HL-60 (cell line): ENCODE data around the gene ZNF444.
"Not testable (repeated sequence)": the region's sequence is repeated elsewhere in the genome, so short reads cannot be mapped to it uniquely, and the experiment has no call there.

Experiments
- DNase-seq, 2 experiments: peaks; one replicate each; pipeline ENCODE4 v3.0.0-alpha.2; 2010 to 2020; ENCODE audit warnings: low read depth in 1 of 2, low spot score in 1 of 2
- H3K27ac ChIP-seq: fragments of 250-450 bp; sonication (Bioruptor Pico); replicated peaks from 2 replicates; pipeline ENCODE4 v1.5.1; 2020; ENCODE audit warnings: mild to moderate bottlenecking, moderate library complexity
- H3K27me3 ChIP-seq: fragments of 250-450 bp; sonication (Bioruptor Pico); 2 replicates; pipeline ENCODE4 v1.5.1; 2021; ENCODE audit warnings: mild to moderate bottlenecking, moderate library complexity; ENCODE audit not compliant: insufficient read depth, poor library complexity, severe bottlenecking
- H3K4me3 ChIP-seq: replicated peaks from 2 replicates; pipeline ENCODE4 v1.5.1; 2011; ENCODE audit warnings: mild to moderate bottlenecking, control low read depth, low read length; ENCODE audit not compliant: insufficient read depth
- GABPA ChIP-seq: IDR thresholded peaks from 2 replicates; pipeline ENCODE4 v1.6.1; 2012; ENCODE audit warnings: low read depth
- POLR2AphosphoS5 ChIP-seq: IDR thresholded peaks from 2 replicates; pipeline ENCODE4 v1.6.1; 2012; ENCODE audit warnings: low read depth
- SPI1 ChIP-seq: IDR thresholded peaks from 2 replicates; pipeline ENCODE4 v1.6.1; 2012; ENCODE audit warnings: low read depth, mild to moderate bottlenecking, borderline replicate concordance
- TF ChIP-seq, protein P1 (sequence below): IDR thresholded peaks from 2 replicates; pipeline ENCODE4 v1.6.1; 2012; ENCODE audit warnings: low read depth; ENCODE audit not compliant: insufficient replicate concordance
- TF ChIP-seq, protein P2 (sequence below): IDR thresholded peaks from one replicate; pipeline ENCODE4 v1.5.1; 2011; ENCODE audit warnings: low read length, control low read depth, inconsistent platforms; ENCODE audit not compliant: insufficient read depth

The ZNF444 gene

GRCh38 chr19:56174086-56174485 lies 33.0 kb downstream of the ZNF444 start:
- TF ChIP-seq GABPA (no peak), SPI1 (no peak), POLR2AphosphoS5 (no peak)
- TF ChIP-seq, protein P1, sequence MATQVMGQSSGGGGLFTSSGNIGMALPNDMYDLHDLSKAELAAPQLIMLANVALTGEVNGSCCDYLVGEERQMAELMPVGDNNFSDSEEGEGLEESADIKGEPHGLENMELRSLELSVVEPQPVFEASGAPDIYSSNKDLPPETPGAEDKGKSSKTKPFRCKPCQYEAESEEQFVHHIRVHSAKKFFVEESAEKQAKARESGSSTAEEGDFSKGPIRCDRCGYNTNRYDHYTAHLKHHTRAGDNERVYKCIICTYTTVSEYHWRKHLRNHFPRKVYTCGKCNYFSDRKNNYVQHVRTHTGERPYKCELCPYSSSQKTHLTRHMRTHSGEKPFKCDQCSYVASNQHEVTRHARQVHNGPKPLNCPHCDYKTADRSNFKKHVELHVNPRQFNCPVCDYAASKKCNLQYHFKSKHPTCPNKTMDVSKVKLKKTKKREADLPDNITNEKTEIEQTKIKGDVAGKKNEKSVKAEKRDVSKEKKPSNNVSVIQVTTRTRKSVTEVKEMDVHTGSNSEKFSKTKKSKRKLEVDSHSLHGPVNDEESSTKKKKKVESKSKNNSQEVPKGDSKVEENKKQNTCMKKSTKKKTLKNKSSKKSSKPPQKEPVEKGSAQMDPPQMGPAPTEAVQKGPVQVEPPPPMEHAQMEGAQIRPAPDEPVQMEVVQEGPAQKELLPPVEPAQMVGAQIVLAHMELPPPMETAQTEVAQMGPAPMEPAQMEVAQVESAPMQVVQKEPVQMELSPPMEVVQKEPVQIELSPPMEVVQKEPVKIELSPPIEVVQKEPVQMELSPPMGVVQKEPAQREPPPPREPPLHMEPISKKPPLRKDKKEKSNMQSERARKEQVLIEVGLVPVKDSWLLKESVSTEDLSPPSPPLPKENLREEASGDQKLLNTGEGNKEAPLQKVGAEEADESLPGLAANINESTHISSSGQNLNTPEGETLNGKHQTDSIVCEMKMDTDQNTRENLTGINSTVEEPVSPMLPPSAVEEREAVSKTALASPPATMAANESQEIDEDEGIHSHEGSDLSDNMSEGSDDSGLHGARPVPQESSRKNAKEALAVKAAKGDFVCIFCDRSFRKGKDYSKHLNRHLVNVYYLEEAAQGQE: no peak
- TF ChIP-seq, protein P2, sequence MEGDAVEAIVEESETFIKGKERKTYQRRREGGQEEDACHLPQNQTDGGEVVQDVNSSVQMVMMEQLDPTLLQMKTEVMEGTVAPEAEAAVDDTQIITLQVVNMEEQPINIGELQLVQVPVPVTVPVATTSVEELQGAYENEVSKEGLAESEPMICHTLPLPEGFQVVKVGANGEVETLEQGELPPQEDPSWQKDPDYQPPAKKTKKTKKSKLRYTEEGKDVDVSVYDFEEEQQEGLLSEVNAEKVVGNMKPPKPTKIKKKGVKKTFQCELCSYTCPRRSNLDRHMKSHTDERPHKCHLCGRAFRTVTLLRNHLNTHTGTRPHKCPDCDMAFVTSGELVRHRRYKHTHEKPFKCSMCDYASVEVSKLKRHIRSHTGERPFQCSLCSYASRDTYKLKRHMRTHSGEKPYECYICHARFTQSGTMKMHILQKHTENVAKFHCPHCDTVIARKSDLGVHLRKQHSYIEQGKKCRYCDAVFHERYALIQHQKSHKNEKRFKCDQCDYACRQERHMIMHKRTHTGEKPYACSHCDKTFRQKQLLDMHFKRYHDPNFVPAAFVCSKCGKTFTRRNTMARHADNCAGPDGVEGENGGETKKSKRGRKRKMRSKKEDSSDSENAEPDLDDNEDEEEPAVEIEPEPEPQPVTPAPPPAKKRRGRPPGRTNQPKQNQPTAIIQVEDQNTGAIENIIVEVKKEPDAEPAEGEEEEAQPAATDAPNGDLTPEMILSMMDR: no peak
- DNase-seq: no peak
- H3K4me3 ChIP-seq: no peak overlapping the region
- no peak overlapping the region for H3K27ac ChIP-seq
- peaks cover 5% of the 10 kb centered on the region for H3K27me3 ChIP-seq

GRCh38 chr19:56174550-56174949 lies 33.5 kb downstream of the ZNF444 start:
- Histone ChIP-seq H3K27me3 (peaks cover 5% of the 10 kb centered on the region), H3K27ac (no peak overlapping the region), H3K4me3 (no peak overlapping the region)
- no peak for DNase-seq
- TF ChIP-seq, protein P1: no peak
- TF ChIP-seq POLR2AphosphoS5: no peak
- TF ChIP-seq SPI1: no peak
- TF ChIP-seq GABPA: no peak
- TF ChIP-seq, protein P2: no peak

DNA sequence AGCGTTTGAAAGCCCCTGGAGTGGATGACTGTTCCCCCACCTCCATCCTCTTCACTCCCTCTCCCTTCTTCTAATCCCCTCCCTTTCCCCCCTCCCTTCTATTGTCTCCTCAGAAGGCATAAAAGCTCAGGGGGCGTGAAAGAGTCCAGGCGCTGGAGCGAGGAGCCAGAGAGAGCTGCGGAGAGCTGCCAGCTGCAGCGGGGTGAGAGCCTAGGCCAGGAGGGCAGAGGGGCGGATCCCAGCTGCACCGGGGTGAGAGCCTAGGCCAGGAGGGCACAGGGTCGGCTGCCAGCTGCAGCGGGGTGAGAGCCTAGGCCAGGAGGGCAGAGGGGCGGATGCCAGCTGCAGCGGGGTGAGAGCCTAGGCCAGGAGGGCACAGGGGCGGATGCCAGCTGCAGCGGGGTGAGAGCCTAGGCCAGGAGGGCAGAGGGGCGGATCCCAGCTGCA lies 34.8 kb downstream of the ZNF444 start, which contains the start of gene GALP:
Gene GALP (plus strand): TSS at position 148 of the 447 bp plus-strand sequence. CDS start 1,101 bp downstream, outside the sequence.
- not testable (repeated sequence) for H3K27me3 ChIP-seq, DNase-seq

DNA sequence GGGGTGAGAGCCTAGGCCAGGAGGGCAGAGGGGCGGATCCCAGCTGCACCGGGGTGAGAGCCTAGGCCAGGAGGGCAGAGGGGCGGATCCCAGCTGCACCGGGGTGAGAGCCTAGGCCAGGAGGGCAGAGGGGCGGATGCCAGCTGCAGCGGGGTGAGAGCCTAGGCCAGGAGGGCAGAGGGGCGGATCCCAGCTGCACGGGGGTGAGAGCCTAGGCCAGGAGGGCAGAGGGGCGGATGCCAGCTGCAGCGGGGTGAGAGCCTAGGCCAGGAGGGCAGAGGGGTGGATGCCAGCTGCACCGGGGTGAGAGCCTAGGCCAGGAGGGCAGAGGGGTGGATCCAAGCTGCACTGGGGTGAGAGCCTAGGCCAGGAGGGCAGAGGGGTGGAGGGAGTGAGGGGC lies 35.2 kb downstream of the ZNF444 start:
- H3K27me3 ChIP-seq, H3K4me3 ChIP-seq, DNase-seq, H3K27ac ChIP-seq: not testable (repeated sequence)

More for the DNA sequence above, 34.8 kb downstream of the ZNF444 start, which contains the start of gene GALP:
- H3K4me3 ChIP-seq, H3K27ac ChIP-seq: not testable (repeated sequence)

- Histone ChIP-seq H3K27me3 (peaks cover 5% of the 10 kb centered on the region), H3K4me3 (no peak overlapping the region), H3K27ac (no peak overlapping the region)
- TF ChIP-seq POLR2AphosphoS5 (no peak), GABPA (no peak), SPI1 (no peak)
- TF ChIP-seq, protein P1: no peak
- TF ChIP-seq, protein P2: no peak
- DNase-seq: no peak
Observed at GRCh38 chr19:56176881-56177280, 35.8 kb downstream of the ZNF444 start.
